Sciatic nerve (tissue), 1 donor: ENCODE results near the gene PGS1. TPM values are rescaled to one million over a fixed set of nuclear protein-coding genes. Genes with fewer than 3 reads are reported as not detected.

Experiments used
- total RNA-seq: library from RNA; stranded (reverse); fragmentation: NEBNext Ultra II Directional; extraction: Animal tissue kit (Norgen Biotek cat#: 25700); gene quantifications from one replicate; pipeline ENCODE4 v1.2.1, GENCODE V29; 2021
- donor health status: DM: no; HTN: no; CAD: no.

PGS1 gene
- total RNA-seq, 1 donor from 2014 or later = 59.2 TPM

Other genes starting within 250 kb of the PGS1 start
- gene TMC6, start 249.9 kb upstream of the PGS1 start, total RNA-seq = 95.0 TPM
- gene TMC8, start 247.9 kb upstream of the PGS1 start, total RNA-seq = 12.5 TPM
- gene C17orf99, start 232.3 kb upstream of the PGS1 start, total RNA-seq = 0.71 TPM
- 73.6 TPM for gene SYNGR2, start 210.1 kb upstream of the PGS1 start, total RNA-seq
- 1.8 TPM for gene TK1, start 191.6 kb upstream of the PGS1 start, total RNA-seq
- gene AFMID, start 191.3 kb upstream of the PGS1 start, total RNA-seq = 33.6 TPM
- 1.4 TPM for gene BIRC5, start 164.4 kb upstream of the PGS1 start, total RNA-seq
- gene TMEM235, start 147.0 kb upstream of the PGS1 start, total RNA-seq = not detected
- 144 TPM for gene SOCS3, start 18.6 kb upstream of the PGS1 start, total RNA-seq
- gene DNAH17, start 198.7 kb downstream of the PGS1 start, total RNA-seq = 0.40 TPM